HG02840 (cell line): ENCODE results near the gene SLAMF6.
A peak's percentile ranks its signal among the peaks of the same experiment; 100 is the strongest.

ENCODE experiments used
- ATAC-seq: cut with Tn5 transposase; IDR thresholded peaks from one replicate; pipeline ENCODE4 v1.9.1; 2021; ENCODE audit warnings: mild to moderate bottlenecking, moderate library complexity, moderate number of reproducible peaks; ENCODE audit not compliant: unreplicated experiment, low FRiP score

Gene SLAMF6

GRCh38 chr1:160474392-160475242 is 48.4 kb downstream of the SLAMF6 start:
- peak; percentile 60 for ATAC-seq

DNA sequence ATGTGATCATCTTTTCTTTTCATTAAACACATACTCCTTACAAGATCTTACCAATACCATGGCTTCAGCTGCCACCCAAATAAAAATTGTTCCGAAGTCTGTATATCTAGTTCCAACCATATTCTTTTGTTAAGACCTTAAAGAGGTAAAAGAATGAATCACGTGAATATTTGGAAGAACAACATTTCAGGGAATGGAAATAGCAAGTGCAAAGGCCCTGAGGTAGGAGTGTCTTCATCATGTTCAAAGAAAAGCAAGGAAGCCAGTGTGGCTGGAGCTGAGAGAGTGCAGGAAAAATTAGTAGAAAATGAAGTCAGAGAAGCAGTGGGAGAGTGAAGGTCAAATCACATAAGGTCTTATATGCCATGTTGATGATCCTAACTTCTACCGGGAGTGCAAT is 50.9 kb downstream of the SLAMF6 start:
- no peak for ATAC-seq

GRCh38 chr1:160471253-160471652 is 51.8 kb downstream of the SLAMF6 start:
- ATAC-seq = no peak

DNA sequence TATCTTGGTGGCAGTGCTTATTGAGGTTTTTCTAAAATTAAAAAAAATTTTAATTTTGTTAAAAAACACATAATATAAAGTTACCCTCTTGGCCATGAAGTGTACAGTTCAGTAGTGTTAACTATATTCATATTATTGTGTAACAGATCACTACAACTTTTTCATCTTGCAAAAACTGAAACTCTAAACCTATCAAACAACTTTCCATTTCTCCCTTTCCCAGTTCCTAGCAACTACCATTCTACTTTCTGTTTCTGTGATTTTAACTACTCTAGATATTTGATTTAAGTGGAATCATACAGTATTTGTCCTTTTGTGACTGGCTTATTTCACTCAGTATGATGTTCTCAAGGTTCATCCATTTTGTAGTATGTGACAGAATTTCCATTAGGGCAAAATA is 55.5 kb downstream of the SLAMF6 start:
- ATAC-seq = no peak

DNA sequence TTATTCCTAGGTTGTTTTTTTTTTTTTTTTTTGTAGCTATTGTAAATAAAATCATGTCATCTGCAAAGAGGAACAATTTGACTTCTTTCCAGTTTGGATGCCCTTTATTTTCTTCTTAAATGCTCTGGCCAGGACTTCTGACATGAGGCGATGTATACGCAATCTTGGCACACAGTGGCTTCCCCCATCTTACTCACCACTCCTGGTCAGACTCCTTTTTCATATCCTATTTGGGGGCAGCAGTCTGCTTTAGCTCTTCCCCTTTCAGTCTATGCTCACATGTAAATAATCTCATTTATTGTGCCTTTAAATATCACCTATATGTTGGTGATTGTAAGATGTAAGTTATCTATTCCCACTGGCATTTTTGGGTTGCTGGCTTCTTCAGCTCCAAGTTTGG is 56.1 kb downstream of the SLAMF6 start:
- ATAC-seq = no peak

DNA sequence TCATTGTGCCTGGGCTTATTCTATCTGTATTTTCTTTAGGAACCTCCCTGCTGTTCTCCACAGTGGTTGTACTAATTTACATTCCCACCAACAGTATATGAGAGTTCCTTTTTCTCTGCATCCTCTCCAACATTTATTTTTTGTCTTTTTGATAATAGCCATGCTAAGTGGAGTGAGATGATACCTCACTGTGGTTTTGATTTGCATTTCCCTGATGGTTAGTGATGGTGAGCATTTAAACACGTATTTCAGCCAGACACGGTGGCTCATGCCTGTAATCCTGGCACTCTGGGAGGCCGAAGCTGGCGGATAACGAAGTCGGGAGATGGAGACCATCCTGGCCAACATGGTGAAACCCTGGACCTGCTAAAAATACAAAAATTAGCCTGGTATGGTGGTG is 57.9 kb downstream of the SLAMF6 start:
- ATAC-seq = no peak

- no peak for ATAC-seq
Measured at GRCh38 chr1:160460683-160461287, 62.3 kb downstream of the SLAMF6 start.

DNA sequence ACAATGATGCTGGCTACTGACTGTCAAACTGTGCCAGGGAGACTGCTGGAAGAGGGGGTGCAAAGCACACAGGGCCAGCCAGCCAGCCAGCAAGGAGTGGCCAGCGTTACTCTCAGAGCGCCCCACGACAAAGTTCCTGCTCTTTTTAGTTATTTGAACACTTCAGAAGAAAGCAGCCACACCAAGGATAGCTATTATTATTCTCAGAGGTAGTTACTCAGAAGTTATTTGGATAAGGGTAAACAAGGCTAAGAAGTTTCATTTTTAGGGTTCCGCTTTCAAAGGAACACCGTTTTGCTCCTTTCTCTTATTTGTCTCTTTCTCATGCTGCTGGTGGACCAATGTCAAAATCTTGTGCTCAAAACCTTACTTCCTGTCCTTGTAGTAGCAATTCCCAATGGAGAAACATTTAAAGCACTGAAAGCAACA is 62.8 kb downstream of the SLAMF6 start:
- ATAC-seq = no peak

- ATAC-seq = no peak
Measured at GRCh38 chr1:160459687-160460086, 63.4 kb downstream of the SLAMF6 start.

DNA sequence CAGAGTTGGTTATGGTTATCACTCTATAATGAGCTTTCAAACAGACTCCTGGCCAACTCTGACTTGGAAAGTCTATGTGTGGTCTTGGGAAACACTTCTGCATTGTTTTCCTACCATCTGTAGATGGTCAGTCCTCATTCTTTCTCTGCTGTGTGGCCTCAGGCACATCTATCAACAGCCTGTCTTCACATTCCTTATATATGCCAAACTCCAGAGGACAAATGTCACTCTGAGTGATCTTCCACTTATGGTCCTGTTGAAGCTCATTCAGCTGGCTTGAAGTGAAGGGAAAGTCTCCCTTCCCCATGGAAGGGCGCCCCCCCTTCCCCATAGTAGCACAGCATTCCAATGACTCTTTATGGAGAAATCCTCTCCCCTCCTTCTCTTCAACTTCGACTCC is 64.0 kb downstream of the SLAMF6 start:
- no peak for ATAC-seq

DNA sequence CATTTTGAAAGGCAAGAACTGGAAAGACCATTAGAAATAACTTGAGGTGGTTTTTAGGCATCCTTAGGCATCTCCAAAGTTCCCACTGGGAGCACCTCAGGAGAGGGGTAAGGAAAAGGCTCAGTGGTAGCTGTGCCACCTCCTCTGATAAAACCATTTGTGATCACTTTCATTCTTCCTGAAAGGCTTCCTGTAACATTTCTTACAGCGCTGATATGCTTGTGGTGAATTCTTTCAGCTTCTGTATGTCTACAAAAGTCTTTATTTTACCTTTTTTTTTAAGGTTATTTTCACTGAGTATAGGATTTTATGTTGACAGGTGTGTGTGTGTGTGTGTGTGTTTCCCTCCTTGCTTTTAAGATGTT is 67.9 kb downstream of the SLAMF6 start:
- ATAC-seq = no peak

GRCh38 chr1:160454371-160455152 is 68.5 kb downstream of the SLAMF6 start:
- no peak for ATAC-seq

DNA sequence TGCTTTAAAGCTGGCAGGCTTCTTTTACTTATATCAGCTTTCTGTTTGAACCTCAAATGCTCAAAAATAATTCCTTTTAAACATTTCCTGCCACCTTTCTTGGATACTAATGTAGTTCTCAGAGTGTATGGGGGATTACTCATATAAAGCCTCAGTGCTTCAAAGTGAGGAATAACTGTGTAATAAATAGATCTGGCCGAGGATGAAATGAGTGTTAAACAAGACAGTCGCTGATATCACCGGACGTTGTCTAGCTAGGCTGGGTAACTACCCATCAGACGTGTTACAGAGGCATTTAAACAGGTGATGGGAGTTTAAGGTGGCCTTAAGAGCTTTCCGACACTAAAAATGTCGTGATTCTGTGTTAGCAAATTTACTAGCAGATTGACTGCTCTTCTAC is 69.6 kb downstream of the SLAMF6 start:
- no peak for ATAC-seq

DNA sequence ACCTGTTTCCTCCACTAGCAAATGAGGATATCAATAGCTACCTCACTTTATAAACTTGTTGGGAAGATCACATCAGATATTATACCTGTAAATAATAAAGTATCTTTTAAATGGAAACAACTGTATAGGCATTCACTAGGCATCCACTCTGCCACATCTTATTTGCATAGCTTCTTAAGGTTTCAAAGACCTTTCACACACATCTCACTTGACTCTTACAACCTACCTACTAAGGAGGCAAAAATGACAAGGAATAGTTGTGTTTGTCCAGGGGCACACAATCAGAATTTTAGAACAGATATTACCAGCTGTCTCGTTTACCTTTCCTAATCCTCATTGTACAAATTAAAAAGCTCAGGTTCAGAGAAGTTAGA is 71.2 kb downstream of the SLAMF6 start:
- ATAC-seq = no peak

DNA sequence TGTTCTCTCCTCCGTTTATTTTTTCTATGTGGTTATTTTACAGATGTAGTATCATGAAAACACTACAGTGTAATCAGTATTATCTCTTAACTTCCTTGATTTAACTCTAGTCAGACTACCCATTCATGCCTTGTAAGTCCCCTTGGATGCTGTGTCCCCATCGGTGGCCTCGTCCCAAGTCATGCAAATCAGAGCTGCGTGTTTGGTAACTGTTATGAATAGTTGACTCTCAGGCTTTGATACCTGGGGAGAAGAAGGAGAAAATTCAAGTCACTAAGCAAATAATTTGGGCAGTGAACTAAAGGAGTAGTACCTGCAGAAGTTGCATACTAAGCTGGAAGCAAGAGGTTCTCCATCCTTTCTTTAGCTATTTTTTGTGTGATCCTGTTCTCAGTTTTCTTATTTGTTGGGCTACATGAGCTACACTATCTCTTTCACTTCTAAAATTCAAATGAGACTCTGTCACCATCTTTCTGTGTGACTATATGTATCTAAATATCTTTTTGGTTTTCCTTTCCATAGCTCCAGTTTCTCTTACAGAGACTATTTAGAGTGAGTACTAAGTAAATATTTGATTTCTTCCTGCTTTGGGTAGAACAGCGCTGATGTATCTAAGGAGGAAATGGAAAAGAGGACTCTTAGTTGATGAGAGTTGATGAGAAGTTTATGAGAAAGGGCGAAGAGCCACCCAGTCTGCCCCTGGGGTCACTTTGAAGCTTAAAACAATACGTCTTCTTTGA is 71.8 kb downstream of the SLAMF6 start:
- no peak for ATAC-seq

DNA sequence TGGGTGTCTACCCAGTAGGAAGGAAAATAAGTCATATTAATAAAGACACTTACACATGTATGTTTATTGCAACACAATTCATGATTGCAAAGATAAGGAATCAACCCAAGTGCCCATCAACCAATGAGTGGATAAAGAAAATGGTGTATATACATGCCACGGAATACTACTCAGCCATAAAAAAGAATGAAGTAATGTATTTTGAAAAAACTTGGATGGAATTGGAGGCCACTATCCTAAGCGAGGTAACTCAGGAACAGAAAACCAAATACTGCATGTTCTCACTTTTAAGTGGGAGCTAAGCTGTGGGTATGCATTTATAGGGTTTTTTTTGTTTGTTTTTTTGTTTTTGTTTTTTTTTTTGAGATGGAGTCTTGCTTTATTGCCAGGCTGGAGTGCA is 73.6 kb downstream of the SLAMF6 start:
- no peak for ATAC-seq

- no peak for ATAC-seq
Measured at GRCh38 chr1:160446945-160447600, 76.0 kb downstream of the SLAMF6 start.

DNA sequence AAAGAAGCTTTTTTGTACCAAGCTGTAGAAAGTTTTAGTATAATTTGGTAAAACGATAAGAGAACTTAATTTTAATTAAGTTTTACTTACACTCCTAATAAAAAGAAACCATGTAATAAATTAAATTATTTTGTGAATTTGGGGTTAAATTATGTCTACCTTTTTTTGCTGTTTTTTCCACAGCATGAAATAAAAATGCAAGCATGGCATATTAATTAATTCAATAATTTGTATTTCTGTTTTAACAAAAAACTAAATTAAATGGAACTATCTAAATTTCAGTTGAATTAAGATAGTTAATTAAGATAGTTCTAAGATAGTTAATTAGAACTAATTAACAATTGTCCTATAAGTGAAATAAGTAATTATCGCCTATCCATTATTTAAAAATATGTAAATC is 83.3 kb downstream of the SLAMF6 start:
- no peak for ATAC-seq

DNA sequence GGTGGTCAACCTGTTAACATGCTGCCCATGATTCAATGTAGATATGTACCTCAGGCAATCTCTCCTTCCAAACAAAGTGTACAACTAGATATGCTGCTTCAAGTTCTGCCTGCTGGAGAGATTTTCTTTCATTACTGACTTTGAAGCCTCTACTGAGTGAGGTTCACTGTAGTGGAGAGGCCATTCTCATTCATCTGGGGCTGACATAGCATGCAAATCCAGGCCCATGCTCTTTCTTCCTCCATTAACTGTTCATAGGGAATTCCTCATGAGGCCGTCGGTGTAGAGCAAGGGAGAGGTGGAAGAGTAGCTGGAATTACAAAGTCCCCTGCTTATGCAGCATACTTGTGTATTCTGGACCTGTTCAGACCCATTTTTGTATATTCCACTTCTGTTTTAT is 84.1 kb downstream of the SLAMF6 start:
- ATAC-seq = no peak

DNA sequence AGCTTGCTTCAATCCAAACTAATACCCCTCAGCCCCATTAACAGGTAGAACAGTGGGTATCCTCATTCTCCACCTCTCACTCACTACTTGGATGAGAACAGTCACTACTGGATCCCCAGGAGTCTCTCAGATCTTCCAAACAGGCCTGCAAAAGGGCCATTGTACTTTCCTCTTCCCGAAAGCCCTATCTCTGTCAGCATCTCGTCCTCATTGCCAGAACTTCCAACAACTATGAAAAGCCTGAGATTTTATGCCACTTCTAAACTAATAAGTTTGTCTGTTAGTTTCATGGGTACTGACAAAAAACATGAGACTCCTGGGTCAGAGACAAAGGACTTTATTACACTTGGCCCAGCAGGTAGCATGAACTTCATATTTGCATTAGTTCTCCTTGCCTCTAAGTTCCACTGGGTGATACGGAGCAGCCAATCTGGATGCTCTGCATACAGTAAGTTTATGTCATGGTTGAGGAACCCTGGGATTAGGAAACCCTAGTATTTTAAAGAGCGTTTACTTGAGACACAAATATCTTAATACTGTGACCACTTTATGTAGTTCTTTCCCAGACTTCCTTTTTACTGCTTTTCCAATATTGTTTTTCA is 84.6 kb downstream of the SLAMF6 start:
- peak; percentile 12 for ATAC-seq
